HG03558 (cell line): ENCODE measurements around the gene EHD4.

Experiments
- ATAC-seq: cut with Tn5 transposase; IDR thresholded peaks from one replicate; pipeline ENCODE4 v1.9.1; 2021; ENCODE audit warnings: moderate number of reproducible peaks; ENCODE audit not compliant: unreplicated experiment; ENCODE audit errors: extremely low read depth

The EHD4 gene

GRCh38 chr15:41884458-41884857 is 87.9 kb downstream of the EHD4 start:
- ATAC-seq: no peak

GRCh38 chr15:41883484-41883825 is 88.9 kb downstream of the EHD4 start:
- no peak for ATAC-seq

- no peak for ATAC-seq
These were observed 89.5 kb downstream of the EHD4 start for GRCh38 chr15:41882689-41883483.

- ATAC-seq: no peak
These were observed 90.3 kb downstream of the EHD4 start for GRCh38 chr15:41881920-41882688.

GRCh38 chr15:41881550-41881919 is 90.8 kb downstream of the EHD4 start:
- no peak for ATAC-seq

- ATAC-seq: no peak
These were observed 91.3 kb downstream of the EHD4 start for GRCh38 chr15:41881086-41881485.

- no peak for ATAC-seq
These were observed 92.0 kb downstream of the EHD4 start for GRCh38 chr15:41880156-41880877.

GRCh38 chr15:41879321-41879845 is 93.0 kb downstream of the EHD4 start:
- no peak for ATAC-seq

GRCh38 chr15:41878355-41878699 is 94.0 kb downstream of the EHD4 start:
- ATAC-seq: no peak

GRCh38 chr15:41877631-41878354 is 94.6 kb downstream of the EHD4 start:
- no peak for ATAC-seq

GRCh38 chr15:41876689-41877088 is 95.7 kb downstream of the EHD4 start:
- no peak for ATAC-seq

- no peak for ATAC-seq
These were observed 96.3 kb downstream of the EHD4 start for GRCh38 chr15:41876007-41876406.

GRCh38 chr15:41874736-41875135 is 97.6 kb downstream of the EHD4 start:
- ATAC-seq: no peak

GRCh38 chr15:41873711-41874110 is 98.6 kb downstream of the EHD4 start:
- no peak for ATAC-seq

- no peak for ATAC-seq
These were observed 100.1 kb downstream of the EHD4 start for GRCh38 chr15:41872166-41872747.

GRCh38 chr15:41871175-41871905 is 101.0 kb downstream of the EHD4 start:
- no peak for ATAC-seq

GRCh38 chr15:41870689-41871081 is 101.7 kb downstream of the EHD4 start:
- no peak for ATAC-seq

GRCh38 chr15:41869770-41870688 is 102.3 kb downstream of the EHD4 start:
- ATAC-seq: no peak
